ENCODE measurements around the gene FILIP1L. TPM values are rescaled to one million over a fixed set of nuclear protein-coding genes. Genes with fewer than 3 reads are reported as not detected.

Gene FILIP1L
- total and polyA plus RNA-seq, 7 donors, result 9.2 to 274 (median 78.5) TPM

- H3K27me3 ChIP-seq (ENCODE audit: insufficient read depth in 3 of 3, low read length in 2 of 3), result no peaks in the 10 kb centered on the region
- H3K4me1 ChIP-seq, result peaks cover 19% of the 10 kb centered on the region
- 32 to 38% (median 32%) methylated on average over 1 of the region's 1 CpG for WGBS, 3 donors
- H3K4me3 ChIP-seq, result peak overlapping the region; percentile 71
- intact Hi-C loops (cut with DNase I), result loop anchor here in 1 of 2 donors (5.0 kb wide), 2 partner anchors 46 to 141 kb away; no protein-coding TSS in a partner anchor
- ATAC-seq, result no peak
- DNase-seq, result no peak
- H3K36me3 ChIP-seq (ENCODE audit: insufficient read depth in 1 of 2, low read depth in 1 of 2), result no peaks in the 10 kb centered on the region
- H3K27ac ChIP-seq, result peak overlapping the region; percentile 90
- no peak for TF ChIP-seq CTCF (IDR thresholded peaks at IDR 0.05)
- H3K9me3 ChIP-seq, result no peaks in the 10 kb centered on the region
Observed at GRCh38 chr3:100111728-100112127, 2.6 kb downstream of the FILIP1L start.

GRCh38 chr3:100110162-100110561 is 4.1 kb downstream of the FILIP1L start:
- peaks cover 34% of the 10 kb centered on the region for H3K4me1 ChIP-seq
- peak in 2 of 4 donors; percentile 13 to 36 for ATAC-seq
- no peak for TF ChIP-seq CTCF (IDR thresholded peaks at IDR 0.05)
- no peak for DNase-seq
- no peaks in the 10 kb centered on the region for H3K9me3 ChIP-seq
- 15 to 21% (median 16%) methylated on average over 1 of the region's 1 CpG for WGBS, 3 donors
- peak overlapping the region; percentile 71 for H3K4me3 ChIP-seq
- no peaks in the 10 kb centered on the region for H3K27me3 ChIP-seq (ENCODE audit: insufficient read depth in 3 of 3, low read length in 2 of 3)
- no peaks in the 10 kb centered on the region for H3K36me3 ChIP-seq (ENCODE audit: insufficient read depth in 1 of 2, low read depth in 1 of 2)
- intact Hi-C loops (cut with DNase I), result loop anchor here in 1 of 2 donors (5.0 kb wide), 2 partner anchors 47 to 142 kb away; no protein-coding TSS in a partner anchor
- H3K27ac ChIP-seq, result peak overlapping the region; percentile 90

GRCh38 chr3:100108464-100109079 is 5.7 kb downstream of the FILIP1L start:
- H3K27ac ChIP-seq, result peak overlapping the region; percentile 90
- TF ChIP-seq CTCF (IDR thresholded peaks at IDR 0.05), result no peak
- peaks cover 50% of the 10 kb centered on the region for H3K4me1 ChIP-seq
- H3K27me3 ChIP-seq (ENCODE audit: insufficient read depth in 3 of 3, low read length in 2 of 3), result no peaks in the 10 kb centered on the region
- 31 to 39% (median 33%) methylated on average over 7 of the region's 7 CpGs for WGBS, 3 donors
- H3K36me3 ChIP-seq (ENCODE audit: insufficient read depth in 1 of 2, low read depth in 1 of 2), result no peaks in the 10 kb centered on the region
- ATAC-seq (peak; percentile 70 to 81 (median 75)), DNase-seq (peak in 1 of 2 donors; percentile 54)
- no peaks in the 10 kb centered on the region for H3K9me3 ChIP-seq
- H3K4me3 ChIP-seq, result peak overlapping the region; percentile 71
- intact Hi-C loops (cut with DNase I), result loop anchor here in 1 of 2 donors (5.0 kb wide), 1 partner anchor 76 kb away; no protein-coding TSS in a partner anchor

GRCh38 chr3:100107221-100107814 is 7.0 kb downstream of the FILIP1L start:
- DNase-seq, result no peak
- peaks cover 60% of the 10 kb centered on the region for H3K4me1 ChIP-seq

More at GRCh38 chr3:100107221-100107814, 7.0 kb downstream of the FILIP1L start:
- Histone ChIP-seq H3K4me3 (peak overlapping the region; percentile 71), H3K27me3 (ENCODE audit: insufficient read depth in 3 of 3, low read length in 2 of 3) (no peaks in the 10 kb centered on the region), H3K9me3 (no peaks in the 10 kb centered on the region), H3K27ac (peak overlapping the region; percentile 90), H3K36me3 (ENCODE audit: insufficient read depth in 1 of 2, low read depth in 1 of 2) (no peaks in the 10 kb centered on the region)
- 11 to 22% (median 14%) methylated on average over 4 of the region's 4 CpGs for WGBS, 3 donors
- no peak for TF ChIP-seq CTCF (IDR thresholded peaks at IDR 0.05)
- intact Hi-C loops (cut with DNase I), result loop anchor here in 1 of 2 donors (5.0 kb wide), 1 partner anchor 75 kb away; no protein-coding TSS in a partner anchor
- ATAC-seq, result no peak
